SK-N-MC (cell line): Measurements from ENCODE around the gene MATCAP1.

ENCODE experiments used
- EZH2 ChIP-seq: fragments of 200-600 bp; sonication (generic); IDR thresholded peaks from one replicate; pipeline ENCODE4 v1.6.1; 2017; ENCODE audit warnings: antibody characterized with exemption
- POLR2AphosphoS5 ChIP-seq: IDR thresholded peaks from 2 replicates; pipeline ENCODE4 v1.6.1; 2012; ENCODE audit warnings: mild to moderate bottlenecking, low read depth, low read length, borderline replicate concordance

DNA sequence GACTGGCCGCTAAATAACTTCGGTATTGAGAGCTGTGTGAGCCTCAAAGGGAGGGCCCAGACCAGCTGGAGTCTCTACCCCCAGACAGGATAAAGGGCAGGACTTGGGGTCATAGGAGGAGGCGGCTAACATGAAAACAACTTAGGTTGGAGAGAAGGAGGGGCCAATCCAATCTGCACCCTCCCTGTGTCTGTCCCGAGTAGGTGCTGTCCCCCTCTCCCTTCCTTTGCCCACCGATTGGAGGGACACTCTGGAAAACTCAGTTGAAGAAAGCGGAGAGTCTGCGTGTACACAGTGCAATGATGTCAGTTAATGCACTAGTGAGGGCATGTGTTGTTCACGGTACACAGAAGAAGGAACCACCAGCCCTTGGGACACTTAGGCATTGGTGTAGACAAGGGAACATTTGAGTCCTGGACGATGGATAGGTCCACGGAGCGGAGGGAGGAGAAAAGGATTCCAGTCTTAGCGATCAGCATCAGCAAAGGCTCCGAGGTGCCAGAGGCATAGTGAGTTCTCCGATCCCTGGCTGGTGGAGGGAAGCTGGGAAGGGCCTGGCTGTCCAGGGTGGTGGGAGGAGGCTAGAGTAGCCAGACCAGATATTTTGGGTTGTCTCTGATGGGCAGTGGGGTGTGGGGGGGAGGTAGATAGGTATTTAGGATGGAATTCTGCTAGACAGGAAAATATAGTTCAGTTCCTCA lies 12.7 kb downstream of the MATCAP1 start:
- TF ChIP-seq POLR2AphosphoS5 (no peak), EZH2 (no peak)
